Right renal cortex interstitium (tissue), 3 donors: ENCODE data around the gene GABRB1. TPM values are rescaled to one million over a fixed set of nuclear protein-coding genes. Genes with fewer than 3 reads are reported as not detected.
A peak's percentile ranks its signal among the peaks of the same experiment; 100 is the strongest.

Source experiments
- DNase-seq, 3 donors: peaks; one replicate each; pipeline ENCODE4 v3.0.0-alpha.2; 2013; ENCODE audit warnings: low read depth in 3 of 3, low spot score in 2 of 3
- polyA plus RNA-seq, 3 donors: library from polyadenylated mRNA; unstranded; fragments of 120-200 nt; gene quantifications; one replicate each; pipeline ENCODE4 v1.2.1, GENCODE V29; 2013; ENCODE audit not compliant: insufficient read length in 3 of 3

GABRB1 gene
- polyA plus RNA-seq: under 1 TPM; 0.54 to 0.76 (median 0.75) TPM

- peak in 1 of 3 donors; percentile 76 for DNase-seq
Observed at GRCh38 chr4:47031011-47031678, at the start of gene GABRB1. Gene GABRB1 (plus strand): TSS chr4:47031567.

- DNase-seq: no peak
Observed at GRCh38 chr4:46984781-46985180, 46.6 kb upstream of the GABRB1 start.

GRCh38 chr4:46986922-46987638, 44.3 kb upstream of the GABRB1 start:
- DNase-seq: no peak

GRCh38 chr4:46992338-46992737, 39.0 kb upstream of the GABRB1 start:
- DNase-seq: no peak

GRCh38 chr4:46993075-46994006, 38.0 kb upstream of the GABRB1 start, which contains the start of gene GABRA4:
Gene GABRA4 (minus strand): TSS chr4:46993581. CDS start chr4:46993424, 157 bp downstream.
- no peak for DNase-seq

GRCh38 chr4:46994007-46994405, 37.4 kb upstream of the GABRB1 start:
- DNase-seq: no peak

GRCh38 chr4:46999566-46999965, 31.8 kb upstream of the GABRB1 start:
- no peak for DNase-seq

- no peak for DNase-seq
Observed at GRCh38 chr4:47000406-47000805, 31.0 kb upstream of the GABRB1 start.

- no peak for DNase-seq
Observed at GRCh38 chr4:47002580-47002979, 28.8 kb upstream of the GABRB1 start.

- DNase-seq: no peak
Observed at GRCh38 chr4:47010347-47010911, 20.9 kb upstream of the GABRB1 start.

GRCh38 chr4:47010912-47011446, 20.4 kb upstream of the GABRB1 start:
- no peak for DNase-seq

GRCh38 chr4:47012676-47013075, 18.7 kb upstream of the GABRB1 start:
- no peak for DNase-seq

- no peak for DNase-seq
Observed at GRCh38 chr4:47013373-47013772, 18.0 kb upstream of the GABRB1 start.

GRCh38 chr4:47017081-47017480, 14.3 kb upstream of the GABRB1 start:
- no peak for DNase-seq

GRCh38 chr4:47017494-47017893, 13.9 kb upstream of the GABRB1 start:
- no peak for DNase-seq

- DNase-seq: no peak
Observed at GRCh38 chr4:47031751-47032404, 511 bp downstream of the GABRB1 start.

GRCh38 chr4:47032405-47033106, 1.2 kb downstream of the GABRB1 start:
- peak in 1 of 3 donors; percentile 33 for DNase-seq

- DNase-seq: no peak
Observed at GRCh38 chr4:47038263-47038662, 6.9 kb downstream of the GABRB1 start.

GRCh38 chr4:47040828-47041227, 9.5 kb downstream of the GABRB1 start:
- no peak for DNase-seq
